Body of pancreas (tissue), 4 donors: ENCODE results near the gene ACAD9. TPM values are rescaled to one million over a fixed set of nuclear protein-coding genes. Genes with fewer than 3 reads are reported as not detected.

ENCODE experiments used
- ATAC-seq: fragments of 150-250 bp; one replicate; pipeline ENCODE4 v1.9.1; 2016
- DNase-seq, 4 donors: peaks; one replicate each; pipeline ENCODE4 v3.0.0-alpha.2; 2019
- H3K27ac ChIP-seq, 4 donors: fragments of 200-600 bp; sonication (generic); 1 replicate in 3 of 4; 2 replicates in 1 of 4; pipeline versions ENCODE4 v1.5.1 to v1.6.1; 2016 to 2019; ENCODE audit warnings: mild to moderate bottlenecking in 1 of 4, mixed read lengths in 1 of 4, moderate library complexity in 1 of 4
- H3K27me3 ChIP-seq, 2 donors: fragments of 200-600 bp; sonication (generic); one replicate each; pipeline ENCODE4 v1.6.0; 2016; ENCODE audit warnings: mild to moderate bottlenecking in 1 of 2
- H3K36me3 ChIP-seq, 2 donors: fragments of 200-600 bp; sonication (generic); replicated peaks in 1 of 2; 2 replicates each; pipeline ENCODE4 v1.5.1; 2016; ENCODE audit warnings: low read depth in 2 of 2; ENCODE audit not compliant: insufficient read depth in 1 of 2
- H3K4me1 ChIP-seq: fragments of 200-600 bp; sonication (generic); one replicate; pipeline ENCODE4 v1.6.0; 2016
- H3K4me3 ChIP-seq, 2 donors: fragments of 200-600 bp; sonication (generic); 1 replicate in 1 of 2; 2 replicates in 1 of 2; pipeline ENCODE4 v1.5.1; 2016 to 2019
- H3K9me3 ChIP-seq, 3 donors: fragments of 200-600 bp; sonication (generic); 1 replicate in 2 of 3; 2 replicates in 1 of 3; pipeline ENCODE4 v1.5.1; 2016
- CTCF ChIP-seq, 7 experiments: fragments of 450-650 bp in 4 of 7; fragments of 200-600 bp in 3 of 7; sonication (generic) in 3 of 7; IDR thresholded peaks; one replicate each; pipeline ENCODE4 v1.5.1; 2016 to 2019; ENCODE audit warnings: antibody characterized with exemption in 7 of 7
- POLR2A ChIP-seq, 3 donors: fragments of 450-650 bp; IDR thresholded peaks; one replicate each; pipeline ENCODE4 v1.6.1; 2016; ENCODE audit warnings: antibody characterized with exemption in 3 of 3, mild to moderate bottlenecking in 2 of 3
- WGBS, 2 donors: methylation state at CpG; one replicate each; pipeline ENCODE4 v1.1.5; 2017; 5-methylcytosine and 5-hydroxymethylcytosine counted together
- intact Hi-C: fragments of 100-400 bp; cut with DNase I; formaldehyde crosslinking; loops from one replicate; pipeline ENCODE4 v1.15.1; 2023
- total RNA-seq, 2 donors: library from RNA; depleted of rRNA; stranded (reverse); fragments of >200 nt; gene quantifications; one replicate each; pipeline ENCODE4 v1.1.0, GENCODE V29; 2016

The ACAD9 gene
- total RNA-seq, 2 donors from 2014 or later, result 22.8 to 46.5 TPM

GRCh38 chr3:128846486-128846891 is 32.9 kb upstream of the ACAD9 start:
- peaks cover 10% of the 10 kb centered on the region for H3K4me1 ChIP-seq
- no peak overlapping the region for H3K4me3 ChIP-seq
- H3K36me3 ChIP-seq, result no peaks in the 10 kb centered on the region
- no peak for TF ChIP-seq CTCF (IDR thresholded peaks at IDR 0.05)
- TF ChIP-seq POLR2A (IDR thresholded peaks at IDR 0.05), result no peak
- intact Hi-C loops, result no loop called here
- ATAC-seq (no peak), DNase-seq (peak in 1 of 4 donors; percentile 30)
- WGBS, 2 donors, result 79 to 84% methylated on average over 4 to 12 of the region's 13 CpGs
- H3K9me3 ChIP-seq, result no peaks in the 10 kb centered on the region
- H3K27ac ChIP-seq, result no peak overlapping the region
- H3K27me3 ChIP-seq, result no peaks in the 10 kb centered on the region

GRCh38 chr3:128847666-128848370 is 31.6 kb upstream of the ACAD9 start:
- ATAC-seq, result no peak
- DNase-seq, result no peak
- no peaks in the 10 kb centered on the region for H3K27me3 ChIP-seq
- no peaks in the 10 kb centered on the region for H3K36me3 ChIP-seq
- no peak overlapping the region for H3K27ac ChIP-seq
- no peak overlapping the region for H3K4me3 ChIP-seq
- TF ChIP-seq CTCF (IDR thresholded peaks at IDR 0.05), result no peak
- TF ChIP-seq POLR2A (IDR thresholded peaks at IDR 0.05), result no peak
- no peaks in the 10 kb centered on the region for H3K9me3 ChIP-seq
- WGBS, 2 donors, result 80 to 86% methylated on average over 12 to 15 of the region's 15 CpGs
- intact Hi-C loops, result no loop called here
- H3K4me1 ChIP-seq, result peaks cover 10% of the 10 kb centered on the region

GRCh38 chr3:128848936-128849335 is 30.5 kb upstream of the ACAD9 start:
- Histone ChIP-seq H3K4me3 (no peak overlapping the region), H3K9me3 (no peaks in the 10 kb centered on the region), H3K27me3 (no peaks in the 10 kb centered on the region), H3K4me1 (peaks cover 10% of the 10 kb centered on the region), H3K27ac (no peak overlapping the region), H3K36me3 (no peaks in the 10 kb centered on the region)
- no peak for DNase-seq
- WGBS, 2 donors, result 61 to 82% methylated on average over 2 to 11 of the region's 13 CpGs
- ATAC-seq, result no peak
- TF ChIP-seq CTCF (IDR thresholded peaks at IDR 0.05) (no peak), POLR2A (IDR thresholded peaks at IDR 0.05) (no peak)
- intact Hi-C loops, result no loop called here

GRCh38 chr3:128849911-128850455 is 29.4 kb upstream of the ACAD9 start:
- Histone ChIP-seq H3K4me3 (no peak overlapping the region), H3K9me3 (no peaks in the 10 kb centered on the region), H3K4me1 (peaks cover 10% of the 10 kb centered on the region), H3K36me3 (no peaks in the 10 kb centered on the region), H3K27me3 (no peaks in the 10 kb centered on the region), H3K27ac (no peak overlapping the region)
- 48 to 64% methylated on average over 7 to 11 of the region's 11 CpGs for WGBS, 2 donors
- TF ChIP-seq POLR2A (IDR thresholded peaks at IDR 0.05) (no peak), CTCF (IDR thresholded peaks at IDR 0.05) (no peak)
- ATAC-seq (no peak), DNase-seq (no peak)
- intact Hi-C loops, result no loop called here

- H3K9me3 ChIP-seq, result peaks cover 0 to 3% (median 0%) of the 10 kb centered on the region in 3 donors
- ATAC-seq, result no peak
- TF ChIP-seq POLR2A (IDR thresholded peaks at IDR 0.05) (no peak), CTCF (IDR thresholded peaks at IDR 0.05) (no peak)
- no peak for DNase-seq
- intact Hi-C loops, result no loop called here
- no peak overlapping the region for H3K27ac ChIP-seq
- H3K4me1 ChIP-seq, result peaks cover 7% of the 10 kb centered on the region
- no peaks in the 10 kb centered on the region for H3K27me3 ChIP-seq
- WGBS, 2 donors, result 81 to 85% methylated on average over 8 to 9 of the region's 9 CpGs
- no peak overlapping the region for H3K4me3 ChIP-seq
- no peaks in the 10 kb centered on the region for H3K36me3 ChIP-seq
Measured at GRCh38 chr3:128850544-128850943, 28.9 kb upstream of the ACAD9 start.
